Vagina (tissue), 2 donors: Measurements from ENCODE around the gene KTN1. TPM values are rescaled to one million over a fixed set of nuclear protein-coding genes. Genes with fewer than 3 reads are reported as not detected.

Experiments used
- DNase-seq, 2 donors: peaks; one replicate each; pipeline ENCODE4 v3.0.0-alpha.2; 2017; ENCODE audit errors: extremely low spot score in 2 of 2
- H3K27ac ChIP-seq: fragments of 200-600 bp; sonication (generic); one replicate; pipeline ENCODE4 v1.5.1; 2019
- H3K27me3 ChIP-seq: fragments of 200-600 bp; sonication (generic); one replicate; pipeline ENCODE4 v1.5.1; 2019
- H3K36me3 ChIP-seq, 2 donors: fragments of 200-600 bp; sonication (generic); one replicate each; pipeline ENCODE4 v1.5.1; 2017 to 2019
- H3K4me1 ChIP-seq: fragments of 200-600 bp; sonication (generic); one replicate; pipeline ENCODE4 v1.5.1; 2019
- H3K4me3 ChIP-seq, 2 donors: fragments of 200-600 bp; sonication (generic); 1 replicate in 1 of 2; 2 replicates in 1 of 2; pipeline ENCODE4 v1.5.1; 2016 to 2019
- H3K9me3 ChIP-seq: fragments of 200-600 bp; sonication (generic); one replicate; pipeline ENCODE4 v1.5.1; 2019
- CTCF ChIP-seq, 3 experiments: fragments of 450-650 bp in 2 of 3; fragments of 200-600 bp in 1 of 3; sonication (generic) in 1 of 3; IDR thresholded peaks; one replicate each; pipeline ENCODE4 v1.5.1; 2017 to 2019; ENCODE audit warnings: antibody characterized with exemption in 3 of 3, mild to moderate bottlenecking in 2 of 3, moderate library complexity in 2 of 3
- POLR2A ChIP-seq, 2 donors: fragments of 450-650 bp; IDR thresholded peaks; one replicate each; pipeline ENCODE4 v1.6.1; 2017; ENCODE audit warnings: antibody characterized with exemption in 2 of 2, mild to moderate bottlenecking in 2 of 2, moderate library complexity in 2 of 2
- POLR2AphosphoS5 ChIP-seq, 2 donors: sonication (generic); formaldehyde crosslinking; IDR thresholded peaks; one replicate each; pipeline ENCODE4 v1.9.0; 2017; ENCODE audit warnings: antibody characterized with exemption in 2 of 2, mild to moderate bottlenecking in 2 of 2, low read depth in 1 of 2; ENCODE audit not compliant: insufficient read depth in 1 of 2
- intact Hi-C: fragments of 100-400 bp; cut with DNase I; formaldehyde crosslinking; loops from one replicate; pipeline ENCODE4 v1.15.1; 2023
- total RNA-seq: library from RNA; depleted of rRNA; stranded (reverse); fragments of >200 nt; gene quantifications from one replicate; pipeline ENCODE4 v1.2.3, GENCODE V29; 2016

The KTN1 gene
- total RNA-seq, 1 donor from 2014 or later: 91.6 TPM

- no peak overlapping the region for H3K4me3 ChIP-seq
- no peaks in the 10 kb centered on the region for H3K9me3 ChIP-seq
- peaks cover 0 to 57% of the 10 kb centered on the region in 2 donors for H3K36me3 ChIP-seq
These were observed 81.0 kb downstream of the KTN1 start for GRCh38 chr14:55661029-55661428.

DNA sequence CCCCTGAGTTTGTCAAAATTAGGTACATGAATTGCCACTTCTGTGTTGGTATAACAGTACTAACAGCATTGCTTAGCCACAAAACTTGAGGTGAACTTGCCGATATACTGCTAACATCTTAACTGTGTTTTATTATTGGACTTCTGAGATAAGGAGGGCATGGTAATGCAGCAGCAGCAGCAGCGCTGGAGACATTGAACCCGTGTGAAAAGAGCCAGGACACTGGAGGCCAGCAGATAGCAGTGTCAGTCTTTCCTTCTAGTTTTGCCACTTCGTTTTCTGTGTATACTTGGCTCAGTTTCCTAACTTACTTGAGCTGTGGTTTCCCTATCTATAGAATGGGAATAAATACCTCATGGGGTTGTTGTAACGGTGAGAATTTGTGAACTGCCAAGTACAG is 82.7 kb downstream of the KTN1 start:
- no peak overlapping the region for H3K4me3 ChIP-seq
- intact Hi-C loops: no loop called here
- TF ChIP-seq CTCF (IDR thresholded peaks at IDR 0.05) (no peak), POLR2A (IDR thresholded peaks at IDR 0.05) (no peak), POLR2AphosphoS5 (IDR thresholded peaks at IDR 0.05; ENCODE audit: insufficient read depth in 1 of 2, low read depth in 1 of 2) (no peak)
- H3K9me3 ChIP-seq: no peaks in the 10 kb centered on the region
- DNase-seq: no peak
- H3K36me3 ChIP-seq: peaks cover 0 to 40% of the 10 kb centered on the region in 2 donors
- no peak overlapping the region for H3K27ac ChIP-seq
- H3K4me1 ChIP-seq: no peaks in the 10 kb centered on the region
- no peaks in the 10 kb centered on the region for H3K27me3 ChIP-seq

More at GRCh38 chr14:55661029-55661428, 81.0 kb downstream of the KTN1 start:
- Histone ChIP-seq H3K27ac (no peak overlapping the region), H3K4me1 (no peaks in the 10 kb centered on the region), H3K27me3 (no peaks in the 10 kb centered on the region)
- DNase-seq: no peak
- TF ChIP-seq POLR2A (IDR thresholded peaks at IDR 0.05) (no peak), POLR2AphosphoS5 (IDR thresholded peaks at IDR 0.05; ENCODE audit: insufficient read depth in 1 of 2, low read depth in 1 of 2) (no peak), CTCF (IDR thresholded peaks at IDR 0.05) (no peak)
- intact Hi-C loops: no loop called here

GRCh38 chr14:55665067-55665675 is 85.2 kb downstream of the KTN1 start:
- intact Hi-C loops: no loop called here
- Histone ChIP-seq H3K27me3 (no peaks in the 10 kb centered on the region), H3K36me3 (peaks cover 0 to 26% of the 10 kb centered on the region in 2 donors), H3K4me3 (no peak overlapping the region), H3K27ac (no peak overlapping the region), H3K9me3 (no peaks in the 10 kb centered on the region), H3K4me1 (no peaks in the 10 kb centered on the region)
- TF ChIP-seq POLR2AphosphoS5 (IDR thresholded peaks at IDR 0.05; ENCODE audit: insufficient read depth in 1 of 2, low read depth in 1 of 2): no peak
- TF ChIP-seq CTCF (IDR thresholded peaks at IDR 0.05): no peak
- TF ChIP-seq POLR2A (IDR thresholded peaks at IDR 0.05): no peak
- DNase-seq: no peak

- no peaks in the 10 kb centered on the region for H3K9me3 ChIP-seq
- H3K36me3 ChIP-seq: peaks cover 0 to 31% of the 10 kb centered on the region in 2 donors
- H3K27ac ChIP-seq: no peak overlapping the region
- intact Hi-C loops: no loop called here
- no peaks in the 10 kb centered on the region for H3K4me1 ChIP-seq
- no peak overlapping the region for H3K4me3 ChIP-seq
- no peak for DNase-seq
- no peak for TF ChIP-seq CTCF (IDR thresholded peaks at IDR 0.05)
- no peak for TF ChIP-seq POLR2A (IDR thresholded peaks at IDR 0.05)
- no peak for TF ChIP-seq POLR2AphosphoS5 (IDR thresholded peaks at IDR 0.05; ENCODE audit: insufficient read depth in 1 of 2, low read depth in 1 of 2)
- H3K27me3 ChIP-seq: no peaks in the 10 kb centered on the region
These were observed 87.8 kb downstream of the KTN1 start for GRCh38 chr14:55667801-55668200.

DNA sequence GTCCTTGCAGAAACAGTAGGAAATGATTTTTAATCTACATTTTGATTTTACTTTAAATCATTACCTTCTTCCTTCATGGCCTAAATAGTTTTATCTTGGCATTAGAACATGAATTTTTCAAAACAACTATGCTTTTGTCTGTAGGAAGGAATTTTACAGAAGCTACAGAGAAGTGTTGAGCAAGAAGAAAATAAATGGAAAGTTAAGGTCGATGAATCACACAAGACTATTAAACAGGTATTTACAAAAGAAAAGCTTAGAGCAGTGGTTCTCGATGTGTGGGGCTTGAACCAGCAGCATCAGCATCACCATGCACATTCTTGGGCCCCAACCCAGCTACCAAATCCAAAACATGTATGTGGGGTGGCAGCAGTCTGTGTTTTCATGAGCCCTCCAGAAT is 91.6 kb downstream of the KTN1 start:
- Histone ChIP-seq H3K4me3 (no peak overlapping the region), H3K36me3 (peaks cover 0 to 25% of the 10 kb centered on the region in 2 donors), H3K4me1 (no peaks in the 10 kb centered on the region), H3K27me3 (no peaks in the 10 kb centered on the region), H3K27ac (no peak overlapping the region), H3K9me3 (no peaks in the 10 kb centered on the region)
- DNase-seq: no peak
- TF ChIP-seq CTCF (IDR thresholded peaks at IDR 0.05) (no peak), POLR2AphosphoS5 (IDR thresholded peaks at IDR 0.05; ENCODE audit: insufficient read depth in 1 of 2, low read depth in 1 of 2) (no peak), POLR2A (IDR thresholded peaks at IDR 0.05) (no peak)
- intact Hi-C loops: no loop called here
